Activated naive CD4-positive, alpha-beta T cell treated with Interleukin-2 at 50 U/mL for 16 hours (primary cell): Measurements from ENCODE around the gene CCDC28B.
"Not testable (repeated sequence)": the region's sequence is repeated elsewhere in the genome, so short reads cannot be mapped to it uniquely, and the experiment has no call there.

Source experiments
- DNase-seq: peaks from one replicate; pipeline ENCODE4 v3.0.0-alpha.2; 2020

Gene CCDC28B

DNA sequence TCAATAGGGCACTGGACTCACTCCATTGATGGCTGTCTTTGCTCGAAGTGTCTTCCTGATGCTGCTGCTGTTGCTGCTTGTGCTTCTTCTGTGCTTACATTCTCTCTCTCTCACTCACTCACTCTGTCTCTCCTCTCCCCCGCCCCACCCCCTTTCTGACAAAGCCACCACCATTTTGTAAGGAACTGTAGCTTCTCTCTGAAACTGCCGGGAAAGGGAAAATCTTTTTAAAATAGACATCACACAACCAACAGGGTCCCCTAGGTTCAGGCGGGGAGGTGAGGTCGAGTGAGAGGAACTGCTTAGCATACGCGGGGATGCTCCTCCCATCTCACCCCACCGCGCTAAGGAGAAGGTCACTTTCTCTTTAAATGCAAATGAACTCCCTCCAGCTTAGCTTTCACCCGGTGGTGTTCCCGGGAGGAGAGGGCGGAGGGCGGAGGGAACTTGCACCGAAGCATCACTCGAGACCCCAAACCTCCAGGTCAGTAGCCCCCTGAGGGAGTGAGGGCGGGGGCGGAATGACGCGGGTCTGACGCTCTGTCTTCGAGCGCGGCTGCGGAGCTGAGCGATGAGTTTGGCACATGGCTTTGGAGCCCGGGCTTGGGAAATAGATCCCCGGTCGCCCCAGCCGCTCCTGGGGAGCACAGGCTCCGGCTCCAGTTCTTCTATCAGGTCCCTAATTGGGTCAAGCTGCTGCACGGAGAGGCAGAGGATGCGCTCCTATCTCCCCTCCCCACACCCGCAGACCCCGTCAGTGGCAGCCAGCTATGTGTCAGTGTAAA is at the start of gene CCDC28B:
CCDC28B (plus strand) TSS at position 370 of the 785 bp plus-strand sequence. CDS start 1,341 bp downstream, outside the sequence.
- DNase-seq = peak; percentile 52

DNA sequence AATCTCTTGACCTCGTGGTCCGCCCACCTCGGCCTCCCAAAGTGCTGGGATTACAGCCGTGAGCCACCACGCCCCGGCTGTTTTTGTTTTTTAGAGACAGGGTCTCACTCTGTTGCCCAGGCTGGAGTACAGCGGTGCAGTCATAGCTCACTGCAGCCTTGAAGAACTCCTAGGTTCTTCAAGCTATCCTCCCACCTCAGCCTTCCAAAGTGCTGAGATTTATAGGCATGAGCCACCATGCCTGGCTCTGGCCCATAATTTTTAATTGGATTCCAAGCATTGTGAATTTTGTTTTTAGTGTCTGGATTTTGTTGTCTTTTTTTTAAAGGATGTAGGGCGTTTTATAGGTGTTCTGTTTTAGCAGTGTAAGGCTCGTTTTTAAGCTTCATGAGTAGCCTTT is 49.5 kb upstream of the CCDC28B start:
- DNase-seq = no peak

DNA sequence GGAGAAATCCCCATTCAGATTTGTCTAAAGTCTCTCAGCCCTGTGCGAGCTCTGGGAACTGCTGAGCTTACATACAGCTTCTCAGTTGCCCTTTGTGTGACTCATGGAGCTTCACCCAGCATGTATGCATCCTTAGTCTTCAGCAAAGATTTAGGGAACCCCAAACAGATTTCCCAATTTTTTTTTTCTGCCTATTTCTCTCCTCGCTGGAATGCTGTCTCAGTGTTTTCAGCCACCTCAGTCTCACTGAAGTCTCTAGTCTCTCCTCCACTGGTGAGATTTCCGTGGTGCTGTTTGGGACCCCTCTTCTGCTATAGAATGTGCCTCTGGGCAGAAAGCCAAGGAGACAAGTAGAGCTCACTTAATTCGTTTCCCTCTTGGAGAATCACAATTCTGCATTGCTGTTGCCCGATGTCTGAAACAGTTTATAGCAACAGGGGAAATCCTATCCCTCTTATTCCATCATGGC is 49.0 kb upstream of the CCDC28B start:
- DNase-seq = no peak

DNA sequence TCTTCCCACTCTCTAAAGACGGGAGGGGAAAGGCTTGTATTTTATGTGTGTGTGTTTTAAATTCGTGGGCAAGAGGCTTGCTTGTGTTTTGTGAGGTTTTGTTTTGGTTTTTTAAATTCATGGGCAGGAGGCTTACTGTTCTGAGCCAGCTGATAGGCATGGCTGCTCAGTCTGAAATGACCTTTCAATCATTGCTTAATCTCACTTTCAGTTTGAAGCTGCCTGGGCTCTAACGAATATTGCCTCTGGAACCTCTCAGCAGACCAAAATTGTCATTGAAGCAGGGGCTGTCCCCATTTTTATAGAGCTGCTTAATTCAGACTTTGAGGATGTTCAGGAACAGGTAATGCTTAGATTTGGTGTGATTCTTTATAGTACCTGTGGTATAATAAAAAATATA is 41.2 kb upstream of the CCDC28B start:
- no peak for DNase-seq

DNA sequence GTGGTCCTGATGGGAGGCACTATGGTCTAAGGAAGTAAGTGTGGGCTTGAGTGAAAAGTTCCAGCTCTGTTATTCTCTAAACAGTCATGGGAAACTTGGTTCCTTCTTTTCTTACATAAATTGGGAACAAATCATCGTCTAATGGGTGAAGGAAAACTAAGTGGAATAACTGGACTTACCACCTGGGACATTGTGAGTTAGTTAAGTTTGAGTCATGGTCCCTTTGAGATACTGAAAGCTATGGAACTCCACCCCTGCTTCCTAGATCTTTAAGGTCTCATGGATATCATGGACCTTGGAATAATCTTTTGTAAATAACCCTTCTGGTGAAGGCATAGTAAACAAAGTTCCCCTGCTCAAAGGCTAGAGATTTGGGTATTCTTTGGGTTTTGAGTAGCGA is 37.0 kb upstream of the CCDC28B start:
- DNase-seq = no peak

DNA sequence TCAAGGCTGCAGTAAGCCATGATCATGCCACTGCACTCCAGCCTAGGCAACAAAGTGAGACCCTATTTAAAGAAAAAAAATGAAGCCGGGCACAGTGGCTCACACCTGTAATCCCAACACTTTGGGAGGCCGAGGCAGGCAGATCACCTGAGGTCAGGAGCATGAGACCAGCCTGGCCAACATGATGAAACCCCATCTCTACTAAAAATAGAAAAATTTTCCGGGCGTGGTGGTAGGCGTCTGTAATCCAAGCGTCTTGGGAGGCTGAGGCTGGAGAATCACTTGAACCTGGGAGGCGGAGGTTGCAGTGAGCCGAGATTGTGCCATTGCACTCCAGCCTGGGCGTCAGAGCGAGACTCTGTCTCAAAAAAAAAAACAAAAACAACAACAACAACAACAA is 34.8 kb upstream of the CCDC28B start:
- DNase-seq = not testable (repeated sequence)

DNA sequence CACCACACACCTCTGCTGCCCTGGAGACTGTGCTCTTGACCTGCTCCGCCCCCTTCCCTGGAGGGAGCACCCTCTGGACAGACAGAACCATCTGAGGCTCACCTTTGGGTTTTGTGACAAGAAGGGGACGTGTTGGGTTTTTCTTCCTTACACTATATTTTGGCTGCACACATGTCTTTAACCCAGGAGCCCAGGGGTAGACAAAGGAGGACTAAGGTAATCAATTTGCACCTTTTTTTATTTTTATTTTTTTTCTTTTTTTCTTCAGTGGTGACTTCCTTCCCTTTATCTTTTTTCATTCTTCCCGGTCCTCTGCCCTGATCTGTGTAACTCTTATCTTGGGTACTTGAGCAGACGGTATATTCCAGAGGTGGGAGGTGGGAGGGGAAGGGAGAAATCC is 29.4 kb upstream of the CCDC28B start:
- no peak for DNase-seq

DNA sequence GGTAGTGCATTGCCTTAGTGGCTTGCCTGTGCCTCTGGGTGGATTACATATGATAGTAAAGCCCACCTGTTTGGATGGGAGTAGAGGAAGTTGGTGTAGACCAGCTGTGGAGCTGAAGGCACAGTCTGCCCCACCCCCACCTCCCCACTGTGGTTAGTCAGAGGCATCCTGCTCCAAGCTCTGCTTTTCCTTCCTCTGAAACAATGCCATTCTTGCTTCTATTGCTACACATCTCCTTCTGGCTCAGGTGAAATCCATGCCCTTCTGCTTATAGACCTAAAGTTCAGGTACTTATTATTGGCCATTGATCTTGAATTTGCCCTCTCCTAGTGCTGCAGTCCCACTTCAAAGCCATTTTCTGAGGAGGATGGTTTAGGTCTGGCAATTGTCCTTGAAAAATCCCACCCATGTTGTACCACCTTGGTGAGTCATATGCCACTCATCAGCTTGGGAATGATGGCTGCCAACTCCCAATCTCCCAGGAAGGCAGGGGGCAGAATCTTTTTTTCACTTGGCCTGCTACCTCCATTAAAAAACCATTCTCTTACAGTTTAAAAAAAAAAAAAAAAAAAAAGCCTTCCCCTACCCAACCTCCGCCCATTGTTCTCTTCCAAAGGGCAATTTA is 27.7 kb upstream of the CCDC28B start:
- DNase-seq = no peak

DNA sequence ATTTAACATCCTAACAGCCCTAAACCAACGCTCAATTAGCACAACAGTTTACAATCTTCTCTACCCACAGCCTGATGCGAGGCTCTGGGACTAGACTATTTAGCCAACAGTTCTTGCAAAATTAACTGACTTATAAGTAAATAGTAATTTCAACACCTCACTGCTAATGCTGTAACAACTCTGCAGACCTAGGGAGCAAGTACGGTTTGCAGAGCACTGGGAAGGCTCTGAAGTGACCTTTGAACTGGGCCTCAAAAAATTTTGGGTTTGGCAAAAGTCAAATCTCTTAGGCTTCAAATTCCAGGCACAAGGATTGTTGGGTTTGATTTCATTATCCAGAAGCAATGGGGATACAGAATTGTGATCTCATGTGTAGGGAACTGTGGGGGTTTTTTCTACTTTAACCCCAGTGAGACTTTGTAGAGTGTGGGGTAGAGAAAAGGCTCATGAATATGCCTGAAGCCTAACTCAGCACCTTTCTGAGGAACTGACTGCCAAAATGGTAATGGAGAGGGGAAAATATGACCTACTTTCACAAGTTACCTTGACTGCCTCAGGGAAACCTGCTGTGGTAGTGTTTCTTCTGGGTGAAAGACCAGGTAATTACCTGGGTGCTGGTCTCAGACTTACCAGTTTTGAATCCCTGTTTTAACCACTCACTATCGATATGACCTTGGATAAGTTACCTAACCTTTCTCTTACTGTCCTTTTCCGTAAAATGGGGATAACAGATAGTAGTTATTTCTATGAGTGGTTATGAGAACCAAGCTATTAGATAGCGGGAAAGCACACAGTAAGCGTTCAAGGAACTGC is 21.8 kb upstream of the CCDC28B start:
- no peak for DNase-seq

DNA sequence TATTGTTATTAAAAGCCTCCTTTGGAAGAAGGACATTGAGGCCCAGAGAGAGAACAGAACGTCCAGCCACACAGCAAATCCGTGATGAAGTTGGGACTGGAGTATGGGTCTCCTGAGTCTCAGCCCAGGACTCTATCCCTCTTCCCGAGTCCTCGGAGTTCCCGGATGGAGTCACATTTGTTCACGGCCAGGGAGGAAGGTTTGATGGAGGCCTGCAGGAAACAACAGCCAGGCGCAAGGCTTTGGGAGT is 21.3 kb upstream of the CCDC28B start:
- no peak for DNase-seq

DNA sequence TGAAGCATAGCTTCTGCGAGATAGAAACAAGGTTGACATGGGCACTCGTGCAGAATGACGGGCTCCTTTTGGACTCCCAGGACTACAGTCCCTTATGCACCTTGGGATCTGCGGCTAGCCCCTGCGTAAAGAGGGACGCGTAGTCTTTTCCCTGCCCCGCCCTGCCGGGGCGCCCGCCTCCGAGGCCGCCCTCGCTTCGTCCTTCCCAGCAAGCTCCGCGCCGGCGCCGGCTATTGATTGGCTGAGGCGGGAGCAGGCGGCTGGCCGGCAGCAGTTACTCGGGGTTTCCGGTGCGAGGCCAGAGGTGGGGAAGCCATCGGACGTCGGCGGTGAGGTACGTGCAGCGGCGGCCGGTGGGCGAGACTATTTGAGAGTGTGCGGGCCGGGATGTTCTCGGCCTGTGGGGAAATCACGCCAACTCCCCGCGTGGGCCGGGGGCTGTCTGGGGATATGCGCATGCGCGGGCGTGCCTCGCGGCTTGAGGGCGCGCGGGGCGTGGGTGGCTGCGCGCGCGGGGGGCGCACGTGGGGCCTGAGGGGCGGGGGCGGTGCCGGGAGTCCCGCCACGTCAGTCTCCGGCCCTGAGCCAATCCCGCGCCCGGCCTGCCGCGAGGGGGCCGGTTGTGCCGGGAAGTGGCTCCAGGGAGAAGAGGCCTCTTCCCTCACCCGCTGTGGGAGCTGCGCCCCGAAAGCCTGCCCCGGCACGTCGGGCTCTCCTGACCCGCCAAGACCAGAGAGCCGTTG is 20.8 kb upstream of the CCDC28B start, which contains the start of gene TXLNA:
TXLNA (plus strand) TSS at position 233 of the 743 bp plus-strand sequence. CDS start 671 bp downstream, outside the sequence.
- peak; percentile 90 for DNase-seq

DNA sequence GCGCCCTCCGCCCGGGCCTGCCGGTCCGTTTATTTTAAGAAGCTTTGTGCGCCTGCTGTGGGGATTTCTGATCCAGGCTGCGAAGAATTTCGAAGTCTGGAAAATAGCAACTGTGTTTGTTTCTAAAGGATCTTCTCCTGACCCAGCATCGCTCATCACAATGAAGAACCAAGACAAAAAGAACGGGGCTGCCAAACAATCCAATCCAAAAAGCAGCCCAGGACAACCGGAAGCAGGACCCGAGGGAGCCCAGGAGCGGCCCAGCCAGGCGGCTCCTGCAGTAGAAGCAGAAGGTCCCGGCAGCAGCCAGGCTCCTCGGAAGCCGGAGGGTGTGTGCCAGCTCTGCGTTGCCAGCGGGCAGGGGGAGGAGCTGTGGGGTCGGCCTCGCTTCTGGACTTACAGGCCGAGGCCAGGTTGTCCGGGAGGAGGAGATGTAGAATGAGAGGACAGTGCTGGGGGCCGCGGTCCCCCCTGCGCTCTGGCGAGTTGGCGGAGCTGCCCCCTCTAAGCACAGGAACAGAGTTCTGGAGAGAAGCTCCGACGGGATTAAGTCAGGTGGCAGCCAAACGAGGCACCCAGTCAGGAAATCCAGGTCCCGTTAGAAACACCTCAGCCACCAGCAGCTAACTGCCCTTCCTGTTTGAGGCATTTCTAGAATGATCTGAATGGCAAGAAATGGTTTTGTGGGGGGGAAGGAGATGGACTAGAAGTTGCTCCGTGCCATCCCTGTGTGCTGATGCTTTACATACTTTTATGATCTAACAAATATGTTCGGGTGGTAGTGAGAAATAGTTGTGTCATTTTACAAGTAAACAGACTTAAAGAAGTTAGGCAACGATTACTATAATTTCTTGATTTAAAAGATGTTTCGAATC is 20.0 kb upstream of the CCDC28B start:
- DNase-seq = peak; percentile 41

DNA sequence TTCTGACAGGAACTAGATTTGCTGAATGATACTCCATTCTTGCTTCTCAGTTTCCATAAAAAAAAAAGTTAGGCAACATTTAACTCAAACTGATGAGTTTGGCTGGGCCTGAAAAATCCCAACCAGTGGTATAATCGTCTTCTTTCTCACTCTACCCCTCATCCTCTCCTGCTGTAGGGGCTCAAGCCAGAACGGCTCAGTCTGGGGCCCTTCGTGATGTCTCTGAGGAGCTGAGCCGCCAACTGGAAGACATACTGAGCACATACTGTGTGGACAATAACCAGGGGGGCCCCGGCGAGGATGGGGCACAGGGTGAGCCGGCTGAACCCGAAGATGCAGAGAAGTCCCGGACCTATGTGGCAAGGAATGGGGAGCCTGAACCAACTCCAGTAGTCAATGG is 19.3 kb upstream of the CCDC28B start:
- DNase-seq = no peak

DNA sequence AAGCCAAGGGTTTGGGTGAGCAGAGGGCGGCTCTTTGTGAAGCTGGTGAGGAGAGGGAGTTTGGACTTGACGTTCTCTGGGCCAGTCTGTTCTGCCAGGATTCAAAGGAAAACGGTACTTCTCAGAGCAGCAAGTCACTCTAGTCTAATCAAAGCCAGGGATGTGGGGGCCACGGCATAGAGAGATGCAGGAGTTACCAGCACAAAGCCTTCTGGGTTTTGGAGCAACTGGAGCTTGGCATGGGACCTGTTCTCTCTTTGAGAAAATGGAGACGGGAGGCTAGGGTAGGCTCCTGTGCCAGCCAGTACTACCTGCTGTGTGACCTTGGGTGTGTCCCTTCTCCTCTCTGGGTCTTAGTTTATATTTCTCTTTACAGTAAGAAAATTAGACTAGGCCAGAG is 18.8 kb upstream of the CCDC28B start:
- DNase-seq = no peak

DNA sequence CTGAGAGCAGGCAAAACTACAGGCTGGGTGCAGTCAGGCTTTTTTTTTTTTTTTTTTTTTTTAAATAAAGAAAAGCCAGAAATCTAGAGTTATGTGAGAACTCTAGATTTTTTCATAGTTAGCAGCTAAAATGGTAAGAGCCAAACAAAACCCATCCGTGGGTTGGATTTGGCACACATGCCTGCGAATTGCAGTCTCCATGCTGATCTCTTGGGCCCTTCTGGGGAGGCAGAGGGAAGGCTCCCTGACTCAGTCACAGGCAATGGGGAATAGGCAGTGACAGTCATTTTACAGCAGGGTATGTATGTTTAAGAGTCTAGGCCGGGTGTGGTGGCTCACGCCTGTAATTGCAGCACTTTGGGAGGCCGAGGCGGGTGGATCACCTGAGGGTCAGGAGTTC is 18.3 kb upstream of the CCDC28B start:
- DNase-seq = no peak

DNA sequence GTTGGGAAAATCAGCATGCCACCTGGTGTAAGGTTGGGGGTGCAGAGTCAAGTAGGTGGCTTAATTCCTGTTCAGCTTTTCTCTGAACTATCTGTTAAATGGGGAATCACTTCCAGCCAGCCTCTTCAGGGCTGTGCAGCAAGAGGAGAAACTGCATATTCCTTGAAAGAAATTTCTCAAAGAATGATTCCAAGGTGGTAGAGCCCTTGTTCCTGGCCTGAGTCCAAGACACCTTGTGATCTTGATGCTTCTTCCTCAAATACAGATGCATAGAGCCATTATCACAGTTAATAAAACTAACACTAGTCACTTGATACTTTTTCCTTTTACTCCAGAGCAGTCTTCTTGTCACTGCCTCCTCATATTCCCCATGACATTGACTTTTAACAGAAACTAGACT is 15.7 kb upstream of the CCDC28B start:
- no peak for DNase-seq

DNA sequence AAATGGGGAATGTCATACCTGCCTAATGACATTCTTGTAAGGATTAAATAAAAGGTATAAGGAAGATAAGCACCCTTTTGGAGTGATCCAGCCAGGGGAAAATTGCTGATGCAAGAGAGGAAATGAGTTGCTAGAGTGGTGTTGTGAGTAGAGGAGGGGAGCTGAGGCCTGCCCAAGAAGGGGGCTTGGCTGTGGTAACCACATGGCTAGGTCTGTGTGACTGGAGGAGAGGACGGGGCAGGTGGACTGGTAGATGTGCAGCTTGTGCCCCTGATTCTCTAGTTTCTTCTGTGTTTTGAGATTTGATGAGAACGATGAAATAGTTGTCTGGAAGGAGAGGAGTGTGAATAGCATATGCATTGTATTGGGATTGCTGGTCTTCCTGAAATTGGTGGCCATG is 14.3 kb upstream of the CCDC28B start:
- DNase-seq = no peak

DNA sequence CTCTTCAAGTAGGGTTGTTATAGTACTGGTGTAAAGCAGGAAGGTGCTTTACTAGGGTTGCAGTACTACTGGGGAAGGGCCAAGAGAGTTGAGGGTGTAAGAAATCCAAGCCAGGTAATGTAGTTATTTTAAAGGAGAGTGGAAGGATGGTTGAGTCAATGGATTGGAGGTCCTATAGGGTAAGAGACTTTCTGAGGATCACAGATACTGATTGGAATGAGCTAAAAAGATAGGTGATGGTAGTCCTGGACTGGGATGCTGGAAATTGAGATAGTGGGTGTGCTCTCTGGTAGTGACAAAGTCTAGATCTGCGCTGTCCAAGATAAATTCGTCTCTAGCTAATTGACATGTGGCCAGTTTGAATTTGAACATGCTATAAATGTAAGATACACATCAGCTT is 13.9 kb upstream of the CCDC28B start:
- no peak for DNase-seq

DNA sequence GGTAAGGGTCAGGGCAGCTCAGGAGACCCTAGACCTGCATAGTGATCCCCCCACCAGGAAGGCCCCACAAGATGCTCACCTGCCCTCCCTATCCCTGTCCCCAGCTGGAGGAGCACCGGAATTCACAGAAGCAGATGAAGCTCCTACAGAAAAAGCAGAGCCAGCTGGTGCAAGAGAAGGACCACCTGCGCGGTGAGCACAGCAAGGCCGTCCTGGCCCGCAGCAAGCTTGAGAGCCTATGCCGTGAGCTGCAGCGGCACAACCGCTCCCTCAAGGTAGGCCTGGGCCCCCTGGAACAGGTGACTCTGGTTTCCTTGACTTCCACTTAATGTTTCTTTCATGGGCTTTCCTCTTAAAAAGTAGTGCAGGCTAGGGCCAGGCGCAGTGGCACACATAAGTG is 12.5 kb upstream of the CCDC28B start:
- no peak for DNase-seq

DNA sequence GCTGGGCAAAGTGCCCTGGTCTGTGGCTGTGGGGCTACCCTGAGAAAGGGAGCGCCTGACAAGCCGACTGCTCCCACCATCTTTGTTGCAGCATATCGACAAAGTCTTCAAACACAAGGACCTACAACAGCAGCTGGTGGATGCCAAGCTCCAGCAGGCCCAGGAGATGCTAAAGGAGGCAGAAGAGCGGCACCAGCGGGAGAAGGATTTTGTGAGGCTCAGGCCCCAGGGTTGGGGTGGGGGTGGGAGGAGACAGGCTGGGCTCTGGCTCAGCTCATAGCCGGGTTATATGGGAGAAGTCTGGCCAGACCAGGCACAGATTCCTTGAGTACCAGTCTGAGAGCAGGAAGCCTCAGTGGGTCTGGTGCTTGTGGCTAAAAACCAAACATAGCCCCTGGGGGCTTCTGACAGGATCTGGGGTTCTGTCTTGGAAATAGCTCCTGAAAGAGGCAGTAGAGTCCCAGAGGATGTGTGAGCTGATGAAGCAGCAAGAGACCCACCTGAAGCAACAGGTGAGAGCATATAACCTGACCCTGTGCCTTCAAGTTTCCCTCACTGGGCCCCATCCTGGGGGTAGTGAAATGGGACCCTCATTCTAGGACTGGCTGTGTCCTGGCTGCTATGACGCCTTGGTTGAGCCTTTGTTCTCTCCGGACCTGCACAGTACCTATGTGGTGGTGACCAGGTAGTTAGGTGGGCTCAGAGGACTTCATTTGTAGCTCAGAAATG is 8.0 kb upstream of the CCDC28B start:
- no peak for DNase-seq

DNA sequence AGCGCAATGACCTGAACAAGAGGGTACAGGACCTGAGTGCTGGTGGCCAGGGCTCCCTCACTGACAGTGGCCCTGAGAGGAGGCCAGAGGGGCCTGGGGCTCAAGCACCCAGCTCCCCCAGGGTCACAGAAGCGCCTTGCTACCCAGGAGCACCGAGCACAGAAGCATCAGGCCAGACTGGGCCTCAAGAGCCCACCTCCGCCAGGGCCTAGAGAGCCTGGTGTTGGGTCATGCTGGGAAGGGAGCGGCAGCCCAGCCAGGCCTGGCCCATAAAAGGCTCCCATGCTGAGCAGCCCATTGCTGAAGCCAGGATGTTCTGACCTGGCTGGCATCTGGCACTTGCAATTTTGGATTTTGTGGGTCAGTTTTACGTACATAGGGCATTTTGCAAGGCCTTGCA is 5.4 kb upstream of the CCDC28B start:
- no peak for DNase-seq
